ENCODE measurements around the gene MRPL40. TPM values are rescaled to one million over a fixed set of nuclear protein-coding genes. Genes with fewer than 3 reads are reported as not detected.

MRPL40 gene
- total and polyA plus RNA-seq, 2 donors (not counting 3 experiments of a cell fraction or from before 2014, with no cell fraction given) = 17.5 to 27.4 TPM

GRCh38 chr22:19448739-19449421 lies 16.5 kb downstream of the MRPL40 start:
- DNase-seq (ENCODE audit: low read depth, low spot score) = no peak
- Histone ChIP-seq H3K4me2 (ENCODE audit: insufficient read depth, low read length) (no peak overlapping the region), H2AFZ (ENCODE audit: low read depth, low read length) (no peak overlapping the region), H3K9me3 (replicated peaks; ENCODE audit: control insufficient read depth, insufficient read depth, low read length) (no peaks in the 10 kb centered on the region), H3K36me3 (ENCODE audit: control insufficient read depth in 2 of 2, extremely low read depth in 1 of 2, insufficient read depth in 2 of 2, low read length in 2 of 2) (peaks cover 5 to 30% of the 10 kb centered on the region in 2 experiments), H3K9ac (replicated peaks; ENCODE audit: extremely low read depth, insufficient read depth, low read length) (no peak overlapping the region), H4K20me1 (replicated peaks; ENCODE audit: control insufficient read depth, extremely low read depth, insufficient read depth, low read length) (no peaks in the 10 kb centered on the region), H3K27ac (ENCODE audit: insufficient read depth, low read depth, low read length) (no peak overlapping the region), H3K4me1 (ENCODE audit: control insufficient read depth, extremely low read depth, insufficient read depth, low read length) (peaks cover 11% of the 10 kb centered on the region), H3K4me3 (replicated peaks in 1 of 3; ENCODE audit: insufficient read depth in 1 of 3, low read depth in 1 of 3, low read length in 3 of 3) (no peak overlapping the region), H3K79me2 (ENCODE audit: control insufficient read depth, insufficient read depth, low read length) (peaks cover 31% of the 10 kb centered on the region), H3K9me1 (replicated peaks; ENCODE audit: control insufficient read depth, extremely low read depth, insufficient read depth, low read length) (no peaks in the 10 kb centered on the region), H3K27me3 (ENCODE audit: control insufficient read depth in 2 of 2, insufficient read depth in 2 of 2, low read length in 2 of 2) (no peaks in the 10 kb centered on the region)
- TF ChIP-seq JUN (IDR thresholded peaks at IDR 0.05; ENCODE audit: borderline replicate concordance, insufficient read depth, insufficient read length, low read depth) (no peak), MYC (IDR thresholded peaks at IDR 0.05; ENCODE audit: low read depth, low read length) (no peak), EZH2 (IDR thresholded peaks at IDR 0.05; ENCODE audit: borderline replicate concordance, low read depth, low read length, severe bottlenecking) (no peak), MAX (IDR thresholded peaks at IDR 0.05; ENCODE audit: insufficient read depth, insufficient read length) (no peak), POLR2AphosphoS5 (IDR thresholded peaks at IDR 0.05; ENCODE audit: insufficient read depth, low read depth, low read length) (no peak), POLR2A (IDR thresholded peaks at IDR 0.05; ENCODE audit: low read depth, low read length) (no peak), FOS (IDR thresholded peaks at IDR 0.05; ENCODE audit: borderline replicate concordance, insufficient read depth, low read length) (no peak), CTCF (IDR thresholded peaks at IDR 0.05; ENCODE audit: extremely low read depth in 1 of 2, insufficient read depth in 1 of 2, low read depth in 1 of 2, low read length in 2 of 2) (no peak), GATA2 (IDR thresholded peaks at IDR 0.05; ENCODE audit: insufficient read depth, insufficient read length, low read depth, low read length) (no peak)
- intact Hi-C loops (cut with micrococcal nuclease) = loop anchor here (5.0 kb wide), 1 partner anchor 272 kb away; the partner anchor contains the start of gene SLC25A1
- ChIA-PET POLR2A (no interaction called here), CTCF (no interaction called here)
- dilution Hi-C loops (cut with MboI; ENCODE audit: extremely low pct_ligation_motif_present, low sequenced_read_pairs) = no loop called here
- no TSS peak for BruUV-seq (replicated peaks)
- FAIRE-seq = no peak

Data from endothelial cell of umbilical vein (primary cell).